Activated naive CD8-positive, alpha-beta T cell treated with anti-CD3 and anti-CD28 coated beads for 36 hours (primary cell): ENCODE results near the gene GRIN2A. TPM values are rescaled to one million over a fixed set of nuclear protein-coding genes. Genes with fewer than 3 reads are reported as not detected.

Experiments
- DNase-seq: peaks from one replicate; pipeline ENCODE4 v3.0.0; 2021
- H3K27ac Mint-ChIP-seq: one replicate; pipeline ENCODE4 v1.8.0; 2022; ENCODE audit warnings: mild to moderate bottlenecking, moderate library complexity, mixed read lengths
- H3K27me3 Mint-ChIP-seq: one replicate; pipeline ENCODE4 v1.8.0; 2022; ENCODE audit warnings: mild to moderate bottlenecking, mixed read lengths
- H3K36me3 Mint-ChIP-seq: one replicate; pipeline ENCODE4 v1.8.0; 2021; ENCODE audit warnings: mild to moderate bottlenecking, mixed read lengths
- H3K4me1 Mint-ChIP-seq: one replicate; pipeline ENCODE4 v1.8.0; 2021; ENCODE audit warnings: mixed read lengths
- H3K4me3 Mint-ChIP-seq: one replicate; pipeline ENCODE4 v1.8.0; 2022; ENCODE audit warnings: mild to moderate bottlenecking, moderate library complexity, mixed read lengths
- H3K9me3 Mint-ChIP-seq: one replicate; pipeline ENCODE4 v1.8.0; 2022; ENCODE audit warnings: mixed read lengths
- total RNA-seq, 2 experiments: library from RNA; stranded (reverse); gene quantifications; one replicate each; pipeline ENCODE4 v1.2.3, GENCODE V29; 2021

Gene GRIN2A
- not detected for total RNA-seq

DNA sequence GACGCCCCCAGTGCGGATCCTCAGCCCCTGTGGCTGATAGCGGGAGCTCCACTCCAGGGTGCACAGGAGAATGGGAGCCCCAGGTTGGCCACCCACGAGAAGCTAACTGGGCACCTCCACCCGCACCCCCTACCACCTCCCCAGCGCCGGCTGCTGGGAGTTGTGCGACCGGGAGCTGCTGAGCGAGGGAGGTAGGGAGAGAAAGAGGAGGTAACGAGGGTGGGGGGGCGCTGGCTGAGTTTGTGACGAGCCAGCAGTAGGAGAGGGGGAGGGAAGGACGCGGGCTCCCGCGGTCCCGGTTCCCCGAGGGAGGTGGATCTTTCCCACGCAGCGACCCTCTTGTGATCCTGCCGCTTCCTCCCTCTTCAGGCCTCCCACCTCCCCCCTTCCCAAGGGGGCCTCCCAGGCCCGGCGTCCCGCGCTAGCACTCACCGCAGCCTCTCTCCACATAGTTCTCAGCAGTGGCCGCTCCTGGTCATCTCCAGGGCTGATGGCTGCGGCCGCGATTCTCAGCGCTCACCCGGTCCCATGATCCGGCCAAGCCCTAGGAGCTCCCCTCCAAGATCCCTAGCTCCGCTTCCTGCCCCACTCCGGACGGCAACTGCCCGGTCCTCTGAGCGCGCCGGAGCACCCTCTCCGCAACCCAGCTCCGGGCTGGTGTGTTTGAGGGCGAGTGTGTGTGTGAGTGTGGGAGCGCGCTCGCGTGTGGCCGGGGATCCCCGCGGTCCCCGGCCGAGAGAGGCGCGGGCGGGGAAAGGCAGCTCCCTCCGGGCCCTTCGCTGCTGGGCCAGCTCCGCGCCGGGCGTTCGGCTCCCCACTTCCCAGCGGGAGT is at the start of gene GRIN2A:
GRIN2A (minus strand) TSS at position 207 of the 832 bp plus-strand sequence. CDS start 2,017 bp downstream, outside the sequence.
- Mint-ChIP-seq H3K36me3 (no peaks in the 10 kb centered on the region), H3K27me3 (peaks cover 76% of the 10 kb centered on the region), H3K4me3 (no peak within 1 kb of the TSS), H3K4me1 (peaks cover 11% of the 10 kb centered on the region), H3K27ac (no peak within 1 kb of the TSS), H3K9me3 (no peaks in the 10 kb centered on the region)
- DNase-seq = no peak

DNA sequence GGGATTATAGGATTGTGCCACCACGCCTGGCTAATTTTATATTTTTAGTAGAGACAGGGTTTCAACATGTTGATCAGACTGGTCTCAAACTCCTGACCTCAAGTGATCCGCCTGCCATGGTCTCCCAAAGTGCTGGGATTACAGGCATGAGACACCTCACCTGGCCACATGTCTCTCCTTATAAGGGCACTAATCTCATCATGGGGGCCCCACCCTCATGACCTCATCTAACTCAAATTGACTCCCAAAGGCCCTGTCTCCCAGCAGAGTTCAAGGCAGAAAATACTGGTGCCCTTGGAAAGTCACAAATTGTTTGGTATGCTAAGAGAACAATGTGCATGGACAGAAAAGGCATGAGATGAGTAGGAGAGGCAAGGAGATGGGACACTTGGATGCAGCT is 49.3 kb upstream of the GRIN2A start:
- Mint-ChIP-seq H3K4me3 (no peak overlapping the region), H3K36me3 (no peaks in the 10 kb centered on the region), H3K9me3 (peaks cover 14% of the 10 kb centered on the region), H3K27me3 (peaks cover 3% of the 10 kb centered on the region), H3K27ac (no peak overlapping the region), H3K4me1 (no peaks in the 10 kb centered on the region)
- DNase-seq = no peak

DNA sequence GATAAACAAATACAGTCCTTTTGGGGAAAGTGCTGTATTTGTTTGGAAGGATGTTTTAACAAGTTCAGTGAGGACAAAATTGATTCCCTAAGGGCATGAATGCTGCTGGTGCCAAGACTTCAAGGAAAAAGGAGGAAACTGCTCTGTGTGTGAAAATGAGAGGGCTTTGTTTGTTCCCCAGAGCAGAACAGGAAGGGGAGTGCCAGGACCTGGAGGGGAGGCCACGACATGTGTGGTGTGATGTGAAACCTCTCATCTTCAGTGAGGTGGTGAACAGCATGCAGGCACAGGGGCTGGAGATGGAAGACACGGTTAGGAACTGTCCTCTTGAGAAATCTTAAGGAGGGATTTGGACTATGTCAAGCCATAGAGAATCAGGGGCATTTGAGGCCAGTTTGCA is 46.6 kb upstream of the GRIN2A start:
- H3K4me1 Mint-ChIP-seq = no peaks in the 10 kb centered on the region

DNA sequence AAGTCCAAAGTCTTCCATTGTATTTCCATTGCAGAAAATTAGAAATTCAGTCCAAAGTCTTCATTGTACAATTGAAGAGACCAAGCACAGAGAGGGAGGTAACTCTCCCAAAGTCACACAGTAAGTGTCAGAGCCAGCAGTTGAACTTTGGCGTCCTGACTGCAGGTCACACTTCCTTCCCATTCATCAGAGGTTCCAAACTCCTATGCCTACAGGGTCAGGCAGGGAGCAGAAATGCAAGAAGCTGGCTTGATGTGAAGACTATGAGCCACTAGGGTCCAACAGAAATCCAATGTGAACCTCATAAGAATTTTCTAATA is 44.7 kb upstream of the GRIN2A start:
- H3K9me3 Mint-ChIP-seq = peaks cover 2% of the 10 kb centered on the region
- H3K27me3 Mint-ChIP-seq = no peaks in the 10 kb centered on the region
- DNase-seq = no peak
- H3K36me3 Mint-ChIP-seq = no peaks in the 10 kb centered on the region
- H3K4me3 Mint-ChIP-seq = no peak overlapping the region
- no peak overlapping the region for H3K27ac Mint-ChIP-seq
- H3K4me1 Mint-ChIP-seq = no peaks in the 10 kb centered on the region

More for the DNA sequence above, 46.6 kb upstream of the GRIN2A start:
- H3K4me3 Mint-ChIP-seq = no peak overlapping the region
- no peaks in the 10 kb centered on the region for H3K27me3 Mint-ChIP-seq
- no peak overlapping the region for H3K27ac Mint-ChIP-seq
- H3K9me3 Mint-ChIP-seq = peaks cover 14% of the 10 kb centered on the region
- no peak for DNase-seq
- no peaks in the 10 kb centered on the region for H3K36me3 Mint-ChIP-seq

DNA sequence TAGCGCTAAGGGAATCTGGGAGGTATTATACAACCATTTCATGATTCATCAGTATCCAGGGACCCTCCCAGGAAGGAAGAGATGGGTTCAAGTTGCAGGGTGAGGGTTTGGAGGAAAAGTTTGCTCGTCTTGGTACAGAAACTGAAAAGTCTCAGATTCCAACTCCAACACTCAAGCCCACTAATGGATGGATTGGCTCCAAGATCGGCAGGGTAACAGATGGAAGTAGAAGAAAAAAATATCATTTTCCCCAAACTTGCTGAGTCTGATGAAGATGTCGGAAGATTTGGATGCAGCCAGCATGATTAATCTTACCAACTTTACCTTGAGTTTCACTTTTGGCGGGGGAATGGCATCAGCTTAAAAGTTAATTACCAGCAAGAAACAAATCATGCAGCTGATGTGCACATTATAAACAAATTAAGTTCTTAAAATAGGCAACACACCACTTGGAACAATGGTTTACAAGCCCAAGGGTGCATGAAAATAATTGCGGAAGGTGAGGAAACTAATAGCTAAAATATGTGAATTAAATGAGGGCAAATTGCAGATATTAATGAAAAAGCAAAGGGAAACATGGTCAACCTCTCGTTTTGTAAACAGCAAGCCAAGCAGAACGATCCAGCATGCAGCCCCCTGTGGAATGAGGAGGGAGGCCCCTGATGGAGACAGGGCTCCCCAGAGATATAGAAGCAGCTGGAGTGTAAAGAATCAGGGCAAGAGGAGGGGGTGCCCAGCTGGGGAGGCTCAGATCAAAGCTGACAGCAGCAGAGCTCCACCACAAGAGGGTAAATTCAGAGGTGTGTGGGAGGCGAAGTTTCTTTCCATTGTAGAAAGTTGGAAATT is 44.1 kb upstream of the GRIN2A start:
- no peaks in the 10 kb centered on the region for H3K27me3 Mint-ChIP-seq
- no peaks in the 10 kb centered on the region for H3K4me1 Mint-ChIP-seq
- peaks cover 1% of the 10 kb centered on the region for H3K9me3 Mint-ChIP-seq
- no peak for DNase-seq
- H3K27ac Mint-ChIP-seq = no peak overlapping the region
- H3K4me3 Mint-ChIP-seq = no peak overlapping the region
- H3K36me3 Mint-ChIP-seq = no peaks in the 10 kb centered on the region

DNA sequence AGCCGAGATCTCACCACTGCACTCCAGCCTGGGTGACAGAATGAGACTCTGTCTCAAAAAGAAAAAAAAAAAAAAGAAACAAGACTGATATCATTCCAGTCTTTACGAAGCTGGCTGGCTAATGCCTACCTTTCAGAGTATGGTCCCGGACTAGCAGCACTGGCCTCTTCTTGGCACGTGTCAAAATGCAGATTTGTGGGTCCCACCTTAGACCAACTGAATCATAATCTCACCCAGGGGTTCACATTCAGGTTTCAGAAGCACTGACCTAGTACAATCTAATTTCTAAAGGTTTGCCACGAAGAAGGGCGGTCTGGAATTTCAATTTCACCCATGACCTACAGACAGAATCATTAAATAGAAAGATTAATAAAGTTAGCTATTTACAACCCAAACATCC is 43.4 kb upstream of the GRIN2A start:
- Mint-ChIP-seq H3K4me3 (no peak overlapping the region), H3K27ac (no peak overlapping the region), H3K27me3 (no peaks in the 10 kb centered on the region), H3K9me3 (no peaks in the 10 kb centered on the region), H3K36me3 (no peaks in the 10 kb centered on the region), H3K4me1 (no peaks in the 10 kb centered on the region)
- no peak for DNase-seq

DNA sequence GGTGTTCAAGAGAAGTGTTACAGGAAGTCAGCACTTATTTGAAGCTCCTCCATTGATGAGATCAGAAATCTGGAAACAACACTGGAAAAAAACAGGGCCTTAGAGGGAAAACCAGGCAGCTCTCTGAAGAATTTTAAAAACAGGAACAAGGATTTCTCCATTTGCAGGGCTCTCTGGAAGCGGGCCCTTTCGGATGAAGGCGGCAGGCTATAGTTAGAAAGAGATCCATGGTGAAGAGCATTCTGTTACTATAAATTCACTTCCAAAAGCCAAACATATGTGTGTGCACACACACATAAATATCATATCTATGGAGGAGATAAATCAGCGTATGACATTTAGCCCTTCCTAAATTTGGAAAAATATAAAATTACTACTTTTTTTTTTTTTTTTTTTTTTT is 42.6 kb upstream of the GRIN2A start:
- no peak overlapping the region for H3K27ac Mint-ChIP-seq
- no peaks in the 10 kb centered on the region for H3K36me3 Mint-ChIP-seq
- H3K4me3 Mint-ChIP-seq = no peak overlapping the region
- no peaks in the 10 kb centered on the region for H3K9me3 Mint-ChIP-seq
- H3K27me3 Mint-ChIP-seq = no peaks in the 10 kb centered on the region
- no peak for DNase-seq
- H3K4me1 Mint-ChIP-seq = no peaks in the 10 kb centered on the region

DNA sequence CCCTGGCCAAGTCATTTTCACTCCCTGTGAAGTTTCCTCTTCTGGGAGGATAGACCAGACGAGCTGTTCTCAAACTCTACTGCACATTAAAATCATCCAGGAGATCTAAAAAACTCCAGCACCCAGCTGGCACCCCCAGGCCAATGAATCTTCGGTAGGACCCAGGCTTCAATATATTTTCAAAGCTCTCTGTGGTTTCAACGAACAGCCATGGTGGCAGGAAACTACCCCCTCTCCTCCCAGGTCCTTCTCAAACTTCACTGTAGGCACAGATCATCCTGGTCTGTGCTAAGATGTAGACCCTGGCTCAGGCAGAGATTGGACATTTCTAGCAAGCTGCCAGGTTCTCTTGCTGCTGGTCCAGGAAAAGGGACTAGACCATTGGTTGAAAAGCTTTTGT is 38.7 kb upstream of the GRIN2A start:
- Mint-ChIP-seq H3K27me3 (no peaks in the 10 kb centered on the region), H3K27ac (no peak overlapping the region), H3K4me1 (no peaks in the 10 kb centered on the region), H3K36me3 (no peaks in the 10 kb centered on the region), H3K4me3 (no peak overlapping the region), H3K9me3 (no peaks in the 10 kb centered on the region)
- no peak for DNase-seq

DNA sequence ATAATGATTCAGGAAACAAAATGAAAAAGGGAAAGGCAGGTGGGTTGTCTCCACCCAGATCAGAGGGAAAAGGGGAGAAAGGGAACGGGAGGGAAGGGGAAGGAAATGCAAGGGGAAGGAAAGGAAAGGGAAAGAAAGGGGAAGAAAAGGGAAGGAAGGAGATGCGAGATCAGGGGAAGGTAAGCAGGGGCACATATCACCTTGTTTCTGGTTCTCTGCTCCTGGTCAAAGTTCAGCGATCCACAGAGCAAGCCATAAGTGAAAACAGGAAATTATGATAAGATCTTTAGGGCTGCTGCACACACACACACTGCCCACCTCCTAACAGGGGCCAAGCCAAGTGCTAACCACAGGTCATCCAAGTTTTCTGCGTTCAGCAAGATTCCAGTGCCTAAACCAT is 37.5 kb upstream of the GRIN2A start:
- Mint-ChIP-seq H3K36me3 (no peaks in the 10 kb centered on the region), H3K27me3 (no peaks in the 10 kb centered on the region), H3K9me3 (no peaks in the 10 kb centered on the region), H3K4me3 (no peak overlapping the region), H3K4me1 (no peaks in the 10 kb centered on the region), H3K27ac (no peak overlapping the region)
- DNase-seq = no peak

DNA sequence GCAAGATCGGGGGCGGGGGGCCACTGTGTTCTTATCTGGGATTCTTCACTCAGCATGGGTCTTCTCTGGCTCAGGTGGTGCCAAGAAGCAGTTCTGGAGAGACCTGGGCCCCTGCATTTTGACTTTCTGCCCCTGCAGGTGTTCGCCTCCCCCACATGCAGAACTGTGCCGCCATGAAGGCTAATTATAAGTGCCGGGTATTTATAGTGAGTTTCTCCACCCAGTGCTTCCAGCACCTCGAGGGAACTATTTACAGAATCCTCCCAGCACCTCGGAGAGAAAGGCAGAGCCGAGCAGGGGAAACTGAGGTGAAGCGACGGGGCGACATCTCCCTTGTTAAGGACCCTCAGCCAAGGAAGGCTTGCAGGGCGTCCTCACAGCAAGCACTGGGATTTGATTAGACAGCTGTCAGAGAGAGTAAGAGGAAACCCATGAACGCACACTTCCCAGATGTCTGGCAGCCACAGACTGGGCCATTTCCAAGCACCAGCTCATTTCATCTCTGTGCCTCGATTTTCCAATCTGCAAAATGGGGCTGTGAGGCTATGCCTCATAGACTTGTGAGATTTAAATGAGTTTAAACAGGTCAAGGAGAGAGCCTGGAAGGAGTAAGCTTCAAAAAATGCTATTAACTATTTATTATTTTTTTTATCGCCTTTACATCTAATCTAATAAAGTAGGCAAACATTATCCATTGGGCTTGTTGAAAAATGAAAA is 36.4 kb upstream of the GRIN2A start:
- Mint-ChIP-seq H3K27ac (no peak overlapping the region), H3K9me3 (no peaks in the 10 kb centered on the region), H3K4me3 (no peak overlapping the region), H3K27me3 (no peaks in the 10 kb centered on the region), H3K36me3 (no peaks in the 10 kb centered on the region), H3K4me1 (no peaks in the 10 kb centered on the region)
- no peak for DNase-seq

DNA sequence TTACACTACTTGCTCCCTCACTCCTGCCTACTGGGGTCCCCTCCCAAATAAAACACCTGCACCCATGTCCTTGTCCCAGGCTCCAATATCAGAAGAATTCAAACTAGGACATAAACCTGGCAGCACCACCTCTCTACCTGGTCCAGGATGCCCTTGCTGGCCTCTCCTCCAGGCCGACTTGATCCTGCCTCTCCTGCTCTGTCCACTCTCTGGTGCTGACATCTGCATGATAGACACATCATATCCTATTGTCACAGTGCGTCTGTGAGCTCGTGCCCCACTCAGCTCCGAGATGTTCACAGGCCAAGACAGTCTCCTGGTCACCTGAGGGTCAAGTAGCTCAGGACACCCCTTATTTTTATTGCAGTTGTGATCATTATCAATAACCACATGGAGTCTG is 31.5 kb upstream of the GRIN2A start:
- no peaks in the 10 kb centered on the region for H3K9me3 Mint-ChIP-seq
- H3K27me3 Mint-ChIP-seq = no peaks in the 10 kb centered on the region
- H3K4me3 Mint-ChIP-seq = no peak overlapping the region
- no peak overlapping the region for H3K27ac Mint-ChIP-seq
- H3K36me3 Mint-ChIP-seq = no peaks in the 10 kb centered on the region
- DNase-seq = no peak
- H3K4me1 Mint-ChIP-seq = no peaks in the 10 kb centered on the region

DNA sequence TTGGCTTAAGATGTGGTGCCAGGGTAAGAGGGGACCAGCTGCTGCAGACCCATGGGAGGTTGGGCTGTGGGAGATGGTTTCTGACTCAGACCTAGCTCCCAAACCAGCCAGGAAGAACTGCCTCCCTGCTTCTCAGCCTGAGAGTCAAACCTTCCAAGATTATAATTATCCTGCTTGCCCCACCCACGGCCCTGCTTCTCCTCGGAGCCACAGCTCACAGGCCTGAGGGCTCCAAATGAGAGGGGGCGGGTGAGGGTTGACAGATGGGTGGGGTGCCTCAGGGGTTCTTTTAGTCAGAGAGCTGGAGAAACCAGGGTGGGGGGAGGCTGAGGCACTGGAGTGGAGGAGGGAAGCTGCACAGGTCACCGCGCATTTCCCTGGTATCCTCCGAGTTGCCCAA is 28.7 kb upstream of the GRIN2A start:
- peaks cover 3% of the 10 kb centered on the region for H3K9me3 Mint-ChIP-seq
- no peak for DNase-seq
- no peak overlapping the region for H3K27ac Mint-ChIP-seq
- H3K4me3 Mint-ChIP-seq = no peak overlapping the region
- H3K4me1 Mint-ChIP-seq = no peaks in the 10 kb centered on the region
- H3K27me3 Mint-ChIP-seq = no peaks in the 10 kb centered on the region
- no peaks in the 10 kb centered on the region for H3K36me3 Mint-ChIP-seq

DNA sequence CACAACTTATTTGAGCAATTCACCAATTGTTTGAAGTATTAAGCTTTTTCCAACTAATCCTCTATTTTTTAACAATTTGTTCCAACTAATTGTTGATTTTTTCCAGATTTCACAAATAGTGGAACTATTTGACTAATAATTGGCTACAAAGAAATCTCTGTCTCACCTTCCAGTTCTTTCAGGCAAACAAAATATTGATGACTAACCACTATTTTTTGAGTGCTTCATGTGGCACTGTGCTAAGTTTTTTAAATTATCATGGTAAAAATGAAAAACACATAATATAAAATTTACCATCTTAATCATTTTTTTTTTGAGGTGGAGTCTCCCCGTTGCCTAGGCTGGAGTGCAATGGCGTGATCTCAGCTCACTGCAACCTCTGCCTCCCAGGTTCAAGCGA is 24.6 kb upstream of the GRIN2A start:
- H3K9me3 Mint-ChIP-seq = peaks cover 4% of the 10 kb centered on the region
- H3K4me1 Mint-ChIP-seq = no peaks in the 10 kb centered on the region
- H3K36me3 Mint-ChIP-seq = no peaks in the 10 kb centered on the region
- H3K27me3 Mint-ChIP-seq = peaks cover 6% of the 10 kb centered on the region
- H3K27ac Mint-ChIP-seq = no peak overlapping the region
- no peak for DNase-seq
- H3K4me3 Mint-ChIP-seq = no peak overlapping the region

DNA sequence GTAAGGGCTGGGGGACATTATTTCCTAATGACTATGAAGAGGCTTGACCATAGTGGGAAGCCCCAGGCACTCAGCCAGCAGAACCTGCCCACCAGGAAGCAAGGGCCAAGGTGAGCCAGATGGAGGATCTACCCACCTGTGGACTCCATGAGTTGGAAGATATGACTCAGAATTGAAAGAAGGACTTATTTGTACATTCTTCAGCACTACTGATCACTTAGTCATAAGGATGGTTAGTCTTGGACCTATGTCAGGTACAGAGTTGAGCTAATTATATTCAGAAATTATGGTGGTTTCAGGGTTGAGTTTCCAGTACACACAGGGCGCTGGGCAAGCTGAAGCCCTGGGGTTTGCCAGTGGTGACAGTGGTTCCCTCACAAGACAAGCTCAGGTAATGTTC is 24.0 kb upstream of the GRIN2A start:
- Mint-ChIP-seq H3K27ac (peak overlapping the region; percentile 31), H3K9me3 (peaks cover 4% of the 10 kb centered on the region), H3K4me1 (no peaks in the 10 kb centered on the region), H3K4me3 (no peak overlapping the region), H3K36me3 (no peaks in the 10 kb centered on the region), H3K27me3 (peaks cover 6% of the 10 kb centered on the region)
- no peak for DNase-seq

DNA sequence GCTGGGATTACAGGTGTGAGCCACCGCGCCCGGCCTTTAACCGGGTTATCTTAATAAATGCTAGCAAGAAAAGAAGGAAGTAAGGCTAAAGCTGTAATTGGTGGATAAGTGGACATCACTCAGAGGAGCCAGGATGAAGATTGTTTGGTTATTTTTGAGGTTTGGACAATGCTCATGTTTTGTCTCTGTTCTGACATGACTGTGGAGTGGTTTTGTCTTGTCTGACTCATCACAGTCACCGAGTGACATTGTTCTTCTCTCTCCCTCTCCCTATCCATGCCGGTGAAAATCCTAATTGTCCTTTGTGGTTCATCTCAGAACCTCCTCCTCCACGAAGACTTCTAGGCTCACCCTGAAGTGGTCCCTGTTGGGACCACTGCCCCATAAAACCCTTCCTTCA is 23.5 kb upstream of the GRIN2A start:
- H3K9me3 Mint-ChIP-seq = peaks cover 4% of the 10 kb centered on the region
- H3K27me3 Mint-ChIP-seq = peaks cover 6% of the 10 kb centered on the region
- no peak for DNase-seq
- H3K36me3 Mint-ChIP-seq = no peaks in the 10 kb centered on the region
- H3K4me1 Mint-ChIP-seq = no peaks in the 10 kb centered on the region
- no peak overlapping the region for H3K4me3 Mint-ChIP-seq
- no peak overlapping the region for H3K27ac Mint-ChIP-seq
